AG10803 (cell line): ENCODE data around the gene IRAK2.

Experiments used
- DNase-seq: peaks from one replicate; pipeline ENCODE4 v3.0.0; 2010; ENCODE audit warnings: low read depth
- H3K4me3 ChIP-seq: 2 replicates; pipeline ENCODE4 v1.5.1; 2011; ENCODE audit warnings: mild to moderate bottlenecking, low read length, control low read depth
- CTCF ChIP-seq: conservative IDR thresholded peaks from 2 replicates; pipeline ENCODE4 v1.5.1; 2011; ENCODE audit warnings: mild to moderate bottlenecking, low read length, control low read depth, inconsistent platforms

The IRAK2 gene

DNA sequence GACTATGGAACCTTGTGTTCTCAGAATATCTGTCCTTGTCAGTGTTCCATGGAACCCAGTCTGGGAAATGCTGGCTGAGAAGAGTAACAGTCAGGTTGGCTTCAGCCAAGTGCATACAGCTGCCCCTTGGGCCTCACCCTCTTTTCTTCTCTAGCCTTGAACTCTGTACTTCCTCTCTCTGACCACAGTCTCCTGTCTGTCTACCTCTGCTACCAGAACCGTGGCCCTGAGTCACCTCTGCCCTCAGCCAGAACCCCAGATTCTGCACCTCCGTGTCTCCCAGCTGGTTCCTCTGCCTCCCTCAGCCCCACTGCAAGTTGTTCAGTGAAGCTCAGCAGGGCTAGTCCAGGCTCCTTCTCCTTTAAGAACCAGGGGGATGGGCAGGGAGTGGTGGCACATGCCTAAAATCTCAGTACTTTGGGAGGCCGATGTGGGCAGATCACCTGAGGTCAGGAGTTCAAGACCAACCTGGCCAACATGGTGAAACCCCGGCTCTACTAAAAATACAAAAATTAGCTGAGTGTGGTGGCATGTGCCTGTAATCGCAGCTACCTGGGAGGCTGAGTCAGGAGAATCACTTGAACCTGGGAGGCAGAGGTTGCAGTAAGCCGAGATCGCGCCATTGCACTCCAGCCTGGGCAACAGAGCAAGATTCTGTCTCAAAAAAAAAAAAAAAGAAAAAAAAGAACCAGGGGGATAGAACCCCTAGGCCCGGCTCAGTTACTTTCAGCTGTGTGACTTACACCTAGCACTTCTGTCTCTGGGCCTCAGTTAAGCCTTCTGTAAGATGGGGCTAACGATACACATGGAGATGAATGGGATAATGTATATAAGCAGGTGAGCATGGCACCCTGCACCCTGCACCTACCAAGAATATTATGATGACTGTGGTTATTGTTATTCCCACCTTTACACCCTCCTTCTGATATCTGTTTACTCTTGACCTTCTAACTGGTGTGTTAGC, 59.2 kb downstream of the IRAK2 start:
- no peak for DNase-seq
- TF ChIP-seq CTCF = no peak
- no peak overlapping the region for H3K4me3 ChIP-seq

DNA sequence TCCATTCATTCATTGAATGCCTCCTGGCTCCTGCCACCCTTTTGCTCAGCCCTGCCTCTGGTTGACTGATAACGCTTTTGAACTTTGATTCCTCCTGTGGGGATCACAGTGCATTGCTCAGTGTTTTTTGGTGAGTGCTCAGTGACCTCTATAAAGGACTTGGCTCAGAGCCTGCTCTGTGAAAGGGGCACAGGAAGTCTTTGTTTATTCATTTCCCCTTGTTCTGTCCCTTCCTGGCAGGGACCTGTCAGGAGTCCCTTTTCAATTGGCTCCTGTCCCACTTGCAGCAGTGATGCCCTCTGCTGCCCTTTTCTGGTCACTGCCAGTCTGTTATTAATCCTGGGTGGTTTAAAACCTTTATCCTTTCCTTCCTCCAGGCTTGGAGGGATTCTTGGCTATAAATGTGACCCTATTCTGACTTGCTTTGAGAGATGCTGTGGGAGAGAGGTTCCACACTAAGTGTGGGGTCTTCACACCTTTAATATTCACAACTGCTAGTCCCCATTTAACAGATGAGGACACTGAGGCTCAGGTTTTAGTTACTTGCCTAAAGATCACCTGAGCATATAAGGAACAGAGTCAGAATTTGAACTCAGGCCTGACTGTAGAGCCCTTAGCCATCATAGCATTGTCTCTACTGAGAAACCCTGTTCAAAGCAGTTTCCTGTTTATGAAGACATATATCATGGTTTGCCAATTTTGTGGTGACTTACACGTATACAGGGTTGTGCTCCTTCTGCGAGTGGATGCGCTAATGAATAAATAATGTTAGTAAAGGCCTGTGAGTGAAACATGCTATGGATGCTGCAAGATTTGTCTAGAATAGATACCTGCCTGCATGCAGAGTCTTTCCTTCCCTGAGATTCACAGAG, 60.3 kb downstream of the IRAK2 start:
- DNase-seq = peak; percentile 68
- TF ChIP-seq CTCF = peak; percentile 92
- no peak overlapping the region for H3K4me3 ChIP-seq

DNA sequence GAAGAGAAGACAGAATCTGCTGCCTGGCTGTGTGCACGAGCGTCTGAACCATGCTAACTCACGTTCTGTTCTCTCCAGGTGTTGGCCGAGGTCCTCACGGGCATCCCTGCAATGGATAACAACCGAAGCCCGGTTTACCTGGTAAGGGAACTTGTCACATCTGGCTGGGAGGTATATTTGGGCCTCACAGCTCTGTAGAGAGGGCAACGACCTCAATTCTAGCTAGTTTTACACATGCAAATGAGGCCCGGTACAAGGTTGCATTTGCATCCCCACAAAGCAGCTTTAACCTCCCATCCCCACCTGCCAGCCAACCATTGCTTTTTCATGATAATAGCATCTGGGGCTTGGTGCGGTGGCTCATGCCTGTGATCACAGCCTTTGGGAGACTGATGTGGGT, 61.6 kb downstream of the IRAK2 start:
- no peak overlapping the region for H3K4me3 ChIP-seq
- DNase-seq = no peak
- no peak for TF ChIP-seq CTCF

DNA sequence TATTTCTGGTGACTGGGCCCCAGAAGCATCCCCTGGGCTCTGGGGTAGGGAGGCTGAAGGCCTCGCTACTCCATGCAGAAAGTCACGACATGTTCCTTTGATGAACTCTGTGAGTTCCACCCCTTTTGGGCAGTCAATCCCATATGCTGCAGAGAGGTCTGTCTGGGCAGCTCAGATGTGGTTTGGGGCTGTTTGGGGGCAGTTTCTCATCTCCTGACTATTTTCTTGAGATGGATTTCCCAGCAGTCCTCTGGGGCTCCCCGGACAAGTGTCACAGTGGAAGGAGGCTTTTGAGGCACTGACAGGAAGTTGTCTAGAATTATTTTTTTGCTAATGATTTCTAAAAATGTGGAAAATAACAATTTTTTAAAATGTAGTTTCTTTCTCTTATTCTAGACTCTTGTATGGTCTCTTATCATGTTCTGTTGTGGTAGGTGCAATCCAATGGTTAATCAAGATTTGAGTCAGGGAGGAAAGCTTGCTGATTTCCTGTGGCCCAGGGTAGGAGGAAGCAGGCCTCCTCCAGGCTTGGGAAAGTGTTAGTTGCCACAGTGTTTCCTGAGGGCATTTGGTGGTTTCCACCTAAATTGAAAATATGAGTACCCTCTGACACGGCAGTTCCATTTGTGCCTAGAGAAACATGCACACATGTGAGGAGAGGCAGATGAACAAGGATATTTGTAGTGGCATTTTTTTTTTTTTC, 63.7 kb downstream of the IRAK2 start:
- no peak for TF ChIP-seq CTCF
- no peak for DNase-seq
- H3K4me3 ChIP-seq = no peak overlapping the region

- TF ChIP-seq CTCF = no peak
- no peak overlapping the region for H3K4me3 ChIP-seq
- no peak for DNase-seq
Measured at GRCh38 chr3:10229576-10229975, 64.9 kb downstream of the IRAK2 start.

- no peak for DNase-seq
- TF ChIP-seq CTCF = no peak
Measured at GRCh38 chr3:10232137-10232536, 67.4 kb downstream of the IRAK2 start.

More at GRCh38 chr3:10232137-10232536, 67.4 kb downstream of the IRAK2 start:
- H3K4me3 ChIP-seq = no peak overlapping the region
